ENCODE results near the gene KDM5C.
A peak's percentile ranks its signal among the peaks of the same experiment; 100 is the strongest.
"Not testable (repeated sequence)": the region's sequence is repeated elsewhere in the genome, so short reads cannot be mapped to it uniquely, and the experiment has no call there.

The KDM5C gene

DNA sequence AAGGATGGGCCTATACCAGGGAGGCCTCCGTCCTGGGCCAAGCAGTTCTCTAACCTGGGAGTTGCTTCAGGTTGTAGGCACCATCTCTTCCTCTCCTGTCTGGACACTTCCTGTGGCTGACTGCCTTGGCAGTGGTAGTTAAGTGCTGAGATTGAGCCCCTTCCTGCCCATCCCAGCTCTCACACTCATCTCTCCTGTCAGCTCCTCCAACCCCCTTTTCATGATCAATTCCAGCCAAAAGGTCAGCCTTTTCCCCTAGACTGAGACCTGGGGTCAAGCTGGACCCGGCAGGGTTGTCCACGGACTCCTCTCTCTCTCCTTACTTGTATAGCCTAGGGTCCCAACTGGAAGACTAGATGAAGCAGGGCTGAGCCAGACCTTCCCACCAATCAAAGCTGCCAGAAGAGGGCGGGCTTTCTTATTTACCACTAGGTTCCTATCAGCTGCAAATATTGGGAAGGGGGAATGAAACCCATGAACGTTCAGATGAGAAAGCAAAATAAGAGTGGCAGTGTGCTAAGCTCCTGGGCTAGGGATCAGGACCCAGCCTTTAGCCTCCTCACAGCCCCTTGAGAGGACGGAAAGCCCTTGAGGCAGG, 34.5 kb downstream of the KDM5C start:
- DNase-seq (ENCODE audit: low read depth in 2 of 2): no peak

DNA sequence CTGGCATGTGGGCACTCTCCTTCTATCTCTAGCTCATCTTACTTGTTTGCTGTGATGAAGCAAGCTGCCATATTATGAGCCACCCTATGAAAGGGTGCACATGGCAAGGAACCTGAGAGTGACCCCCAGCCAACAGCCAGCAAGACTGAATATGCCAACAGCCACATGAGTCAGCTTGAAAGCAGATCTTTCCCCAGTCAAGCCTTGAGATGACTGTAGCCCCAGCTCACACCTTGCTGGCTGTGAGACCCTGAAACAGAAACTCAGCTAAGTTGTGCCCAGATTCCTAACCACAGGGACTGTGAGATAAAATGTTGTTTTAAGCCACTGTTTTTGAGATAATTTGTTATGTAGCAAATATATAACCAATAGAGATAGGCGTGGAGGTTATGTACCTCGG, 36.2 kb downstream of the KDM5C start:
- no peak for DNase-seq (ENCODE audit: low read depth in 2 of 2)

DNA sequence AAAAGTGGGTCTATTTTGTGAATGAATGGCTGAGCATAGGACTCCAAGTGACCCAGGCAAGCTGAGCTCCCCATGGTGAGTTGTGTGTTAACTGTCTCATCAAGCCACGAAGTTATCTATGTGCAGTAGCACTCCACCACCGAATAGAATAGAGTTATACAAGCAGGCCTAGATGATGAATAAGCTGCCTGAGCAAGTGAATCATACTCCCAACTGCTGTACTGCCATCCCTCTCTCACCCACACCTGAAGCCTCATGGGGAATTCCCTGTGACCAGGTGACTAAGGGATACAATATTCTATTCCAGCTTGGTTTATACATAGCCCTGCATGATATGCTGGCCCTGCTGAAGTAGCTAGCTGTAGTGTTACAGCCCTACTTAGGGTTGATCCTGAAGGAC, 38.7 kb downstream of the KDM5C start:
- DNase-seq (ENCODE audit: low read depth in 2 of 2): peak in 1 of 2 donors; percentile 9

DNA sequence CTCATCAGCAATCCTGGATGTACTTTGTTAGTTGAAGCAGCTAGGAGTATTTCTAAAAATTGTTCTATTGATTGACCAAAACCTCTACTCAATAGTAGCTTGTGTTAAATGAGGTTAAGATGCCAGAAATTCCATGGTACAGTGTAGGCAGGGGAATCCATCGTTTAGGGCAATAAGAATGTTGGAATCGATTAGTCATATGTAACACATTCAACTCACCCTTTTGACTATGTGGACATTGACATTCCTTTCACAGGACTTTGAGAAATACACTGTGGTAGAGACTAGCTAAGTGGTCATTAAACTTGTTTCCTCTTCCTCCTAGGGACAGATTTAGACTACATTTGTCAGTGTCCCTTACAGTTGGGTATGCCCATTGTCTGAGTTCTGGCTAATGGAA, 40.2 kb downstream of the KDM5C start:
- DNase-seq (ENCODE audit: low read depth in 2 of 2): no peak

DNA sequence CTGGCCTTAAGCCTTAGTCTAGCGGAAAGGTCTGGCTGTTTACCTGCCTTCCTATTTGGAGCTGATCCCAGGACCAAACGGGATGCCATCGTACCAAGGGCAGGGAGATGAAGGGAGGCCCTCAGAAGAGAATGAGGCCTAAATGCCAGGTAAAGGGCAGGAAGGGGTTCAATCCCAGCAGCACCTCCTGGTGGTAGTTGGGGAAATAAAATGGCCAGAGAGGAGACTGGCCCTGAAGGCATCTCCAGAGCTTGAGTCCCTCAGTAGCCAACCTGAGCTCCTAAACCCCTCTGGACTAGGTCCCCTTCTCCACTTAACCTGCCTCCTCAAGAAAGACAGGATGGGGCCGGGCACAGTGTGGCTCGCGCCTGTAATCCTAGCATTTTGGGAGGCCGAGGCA, 53.7 kb downstream of the KDM5C start:
- DNase-seq (ENCODE audit: low read depth in 2 of 2): no peak

DNA sequence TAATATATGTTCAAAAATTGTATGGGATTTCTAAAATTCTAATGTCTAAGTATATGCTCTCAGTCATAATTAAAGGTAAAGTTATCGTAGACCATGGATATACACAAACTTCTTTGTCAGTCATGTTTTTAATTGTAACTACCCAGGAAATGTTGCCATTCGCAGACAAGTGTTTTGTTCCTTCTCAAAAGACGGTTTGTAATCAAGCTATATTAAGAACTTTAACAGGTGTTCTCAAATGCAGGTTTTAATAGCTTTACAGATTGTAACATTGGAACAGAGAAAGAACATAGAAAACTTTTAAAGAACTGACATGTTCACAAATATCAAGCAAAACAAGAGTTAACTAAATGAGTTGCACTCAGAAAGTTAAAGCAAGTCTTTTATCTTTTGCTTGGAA, 58.9 kb downstream of the KDM5C start:
- no peak for DNase-seq (ENCODE audit: low read depth in 2 of 2)

DNA sequence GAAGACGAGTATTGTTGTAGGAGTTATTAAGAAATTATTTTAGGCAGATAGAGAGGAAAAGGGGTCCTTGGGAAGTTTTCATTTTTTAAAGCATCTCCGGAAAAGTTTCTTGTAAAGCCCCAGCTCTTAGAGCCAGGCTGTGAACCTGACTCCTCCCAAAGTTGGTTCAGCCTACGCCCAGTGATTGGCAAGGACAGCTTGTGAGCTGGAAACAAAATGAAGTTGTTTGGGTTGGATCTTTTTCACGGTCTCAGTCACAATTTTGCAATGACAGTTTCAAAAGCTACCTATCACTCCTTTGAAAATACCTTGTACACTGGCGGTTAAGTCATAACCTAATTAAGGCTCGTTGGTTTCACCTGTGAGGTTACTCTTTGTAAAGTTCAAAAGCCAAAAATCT, 60.4 kb downstream of the KDM5C start:
- not testable (repeated sequence) for DNase-seq (ENCODE audit: low read depth in 2 of 2)

DNA sequence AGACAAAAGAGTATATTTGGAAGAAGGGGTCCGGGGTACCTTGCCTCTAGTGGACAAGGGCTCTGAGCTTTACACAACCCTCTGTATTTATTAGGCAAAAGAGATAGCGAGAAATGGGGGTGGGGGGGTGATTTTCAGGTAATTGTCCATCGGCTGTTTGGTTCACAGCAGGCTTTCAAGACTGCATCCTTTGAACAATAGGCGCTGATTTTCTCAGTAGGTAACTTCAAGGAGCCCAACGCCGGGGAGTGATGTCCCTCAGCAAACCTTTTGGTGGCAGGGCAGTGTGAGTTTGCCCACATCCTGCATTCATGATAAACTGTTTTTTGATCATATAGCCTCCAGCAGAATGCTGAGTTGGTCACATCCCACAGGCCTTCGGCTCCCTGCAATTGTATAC, 61.6 kb downstream of the KDM5C start:
- no peak for DNase-seq (ENCODE audit: low read depth in 2 of 2)

DNA sequence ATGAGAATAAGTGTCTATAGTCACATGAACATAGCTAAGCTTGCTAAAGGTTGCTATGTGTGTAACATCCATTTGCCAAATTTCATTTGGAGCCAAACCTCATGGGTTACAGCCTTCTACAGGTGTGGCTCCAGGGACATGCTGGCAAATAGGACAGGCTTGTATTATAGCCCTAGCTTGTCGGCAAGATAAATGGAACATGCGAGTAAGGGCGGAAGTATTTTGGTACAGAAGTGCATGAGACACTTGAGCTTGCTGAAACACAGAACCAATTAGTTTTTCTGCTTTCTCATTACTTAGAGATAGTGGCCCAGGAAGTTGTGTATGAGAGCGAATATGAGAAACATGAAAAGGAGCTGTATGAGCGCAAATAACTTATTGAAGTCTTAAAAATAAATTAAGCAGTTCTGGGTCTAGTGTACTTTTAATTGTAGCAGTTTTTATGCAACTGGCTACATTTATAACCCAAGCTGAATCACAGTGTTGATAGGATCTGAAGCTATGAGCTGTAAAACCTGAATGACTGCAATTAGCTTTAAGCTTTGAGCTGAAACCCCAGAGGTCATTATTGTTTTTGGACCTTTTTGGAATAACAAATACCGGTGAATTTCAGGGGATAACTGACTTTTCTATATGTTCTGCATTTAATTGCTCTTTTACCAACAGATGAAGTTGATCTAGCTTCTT, 64.6 kb downstream of the KDM5C start:
- DNase-seq (ENCODE audit: low read depth in 2 of 2): no peak

DNA sequence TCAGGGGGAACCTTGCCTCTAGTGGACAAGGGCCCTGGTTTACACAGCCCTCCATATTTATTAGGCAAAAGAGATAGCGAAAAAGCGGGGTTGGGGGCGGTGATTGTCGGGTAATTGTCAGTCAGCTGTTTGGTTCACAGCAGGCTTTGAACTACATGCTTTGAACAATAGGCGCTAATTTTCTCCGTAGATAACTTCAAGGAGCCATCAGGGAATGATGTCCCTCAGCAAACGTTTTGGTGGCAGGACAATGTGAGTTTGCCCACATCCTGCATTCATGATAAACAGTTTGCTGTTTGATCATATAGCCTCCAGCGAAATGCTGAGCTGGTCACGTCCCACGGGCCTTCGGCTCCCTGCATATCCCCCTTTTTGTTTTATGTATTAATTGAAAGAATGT, 65.8 kb downstream of the KDM5C start:
- DNase-seq (ENCODE audit: low read depth in 2 of 2): no peak

DNA sequence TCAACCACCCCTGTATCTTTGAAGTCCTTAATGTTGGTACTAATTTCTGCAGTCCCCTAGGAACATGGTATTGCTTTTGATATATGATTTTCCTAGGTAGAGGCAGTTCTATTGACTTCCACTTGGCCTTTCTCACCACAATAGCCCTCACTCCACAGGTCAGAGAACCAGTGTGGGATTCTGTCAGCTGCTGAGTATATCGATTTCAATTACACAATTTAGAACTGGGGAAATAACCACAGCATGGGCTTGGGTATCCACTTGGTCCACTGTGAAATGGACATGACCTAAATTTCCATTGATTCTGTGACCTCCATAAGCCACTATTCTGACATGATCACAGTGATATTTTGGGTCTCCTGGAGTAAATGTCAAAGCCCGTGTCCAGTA, 68.8 kb downstream of the KDM5C start:
- DNase-seq (ENCODE audit: low read depth in 2 of 2): no peak

DNA sequence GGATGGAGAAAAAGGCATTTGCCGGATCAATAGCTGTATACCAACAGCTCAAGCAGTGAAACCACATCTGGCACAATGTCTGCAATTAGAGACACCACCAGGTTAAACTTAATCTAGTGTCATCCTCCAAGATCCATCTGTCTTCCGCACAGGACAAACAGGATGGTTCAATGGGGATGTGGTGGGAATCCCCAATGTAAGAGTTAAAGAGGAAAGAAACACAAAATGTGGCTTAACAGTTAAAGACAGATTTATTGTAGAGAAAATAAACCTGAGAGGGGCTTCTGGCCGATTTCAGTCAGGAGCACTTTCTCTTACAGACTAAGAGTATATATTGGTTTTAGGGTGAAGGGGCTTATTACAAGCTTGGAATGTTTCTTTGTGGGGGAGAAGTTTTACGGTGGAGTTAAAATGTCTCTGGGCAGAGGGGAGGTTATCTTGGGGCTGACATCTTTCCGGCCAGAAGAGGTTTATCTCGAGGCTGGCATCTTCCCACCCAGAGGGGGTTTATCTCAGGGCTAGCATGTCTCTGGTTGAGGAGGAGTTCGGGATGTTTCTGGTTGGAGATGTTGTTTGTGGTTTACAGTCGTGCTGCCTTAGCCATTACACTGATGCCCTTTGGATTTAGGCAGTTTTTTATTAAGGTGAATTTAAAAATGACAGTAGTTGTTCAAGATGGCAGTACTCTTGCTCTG, 69.3 kb downstream of the KDM5C start:
- DNase-seq (ENCODE audit: low read depth in 2 of 2): no peak

DNA sequence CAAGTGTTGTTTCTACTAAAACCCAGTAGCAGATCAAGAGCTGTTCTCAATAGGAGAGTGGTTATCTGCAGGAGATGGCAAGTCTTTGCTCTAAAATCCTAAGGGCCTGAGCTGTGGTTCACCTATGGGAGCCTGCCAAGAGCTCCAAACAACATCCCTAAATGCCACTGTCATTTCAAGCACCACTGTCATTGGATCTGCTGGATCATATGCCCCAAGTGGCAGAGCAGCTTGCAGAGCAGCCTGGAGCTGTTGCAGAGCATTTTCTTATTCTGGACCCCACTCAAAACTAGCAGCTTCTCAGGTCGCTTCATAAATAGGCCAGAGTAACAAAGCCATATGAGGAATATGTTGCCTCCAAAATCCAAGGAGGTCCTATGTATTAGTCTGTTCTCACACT, 71.4 kb downstream of the KDM5C start:
- DNase-seq (ENCODE audit: low read depth in 2 of 2): no peak

All from stimulated activated CD4-positive, alpha-beta T cell treated with anti-CD3 and anti-CD28 coated beads, Interleukin-1b, Interleukin-23, amount 100 ng/mL, for 4 hours (primary cell).